NOMO-1 (cell line): Measurements from ENCODE around the gene UFSP2.
"Not testable (repeated sequence)": the region's sequence is repeated elsewhere in the genome, so short reads cannot be mapped to it uniquely, and the experiment has no call there.

Source experiments
- DNase-seq, 2 experiments: peaks; one replicate each; lab custom pipeline; 2025; ENCODE audit not compliant: unreplicated experiment in 2 of 2; lab: John Stamatoyannopoulos, UW

Gene UFSP2

DNA sequence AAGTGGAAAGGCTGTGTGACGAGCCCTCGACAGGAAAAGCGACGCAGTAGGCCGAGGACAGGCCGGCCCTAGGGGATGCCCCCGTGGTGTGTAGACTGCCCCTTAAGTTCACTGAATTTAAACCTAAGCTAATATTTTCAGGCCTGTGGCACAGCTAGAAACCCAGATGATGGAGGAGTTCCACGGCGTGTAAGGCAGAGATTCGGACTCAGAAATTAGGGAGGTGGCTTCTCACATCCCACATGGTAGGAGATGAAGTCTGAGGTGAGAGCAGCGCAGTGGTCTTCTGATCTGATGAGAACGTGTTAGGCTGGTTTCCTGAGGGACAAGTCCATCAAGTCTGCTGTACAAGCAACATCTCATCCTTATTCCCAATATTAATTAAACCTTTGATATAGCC is 37.8 kb downstream of the UFSP2 start:
- no peak for DNase-seq

GRCh38 chr4:185384930-185385331 is 40.8 kb downstream of the UFSP2 start:
- peak; percentile 21 to 29 for DNase-seq

- no peak for DNase-seq
Measured at GRCh38 chr4:185384061-185384460, 41.7 kb downstream of the UFSP2 start.

GRCh38 chr4:185383451-185383850 is 42.3 kb downstream of the UFSP2 start:
- no peak for DNase-seq

GRCh38 chr4:185382754-185383153 is 43.0 kb downstream of the UFSP2 start:
- DNase-seq: no peak

DNA sequence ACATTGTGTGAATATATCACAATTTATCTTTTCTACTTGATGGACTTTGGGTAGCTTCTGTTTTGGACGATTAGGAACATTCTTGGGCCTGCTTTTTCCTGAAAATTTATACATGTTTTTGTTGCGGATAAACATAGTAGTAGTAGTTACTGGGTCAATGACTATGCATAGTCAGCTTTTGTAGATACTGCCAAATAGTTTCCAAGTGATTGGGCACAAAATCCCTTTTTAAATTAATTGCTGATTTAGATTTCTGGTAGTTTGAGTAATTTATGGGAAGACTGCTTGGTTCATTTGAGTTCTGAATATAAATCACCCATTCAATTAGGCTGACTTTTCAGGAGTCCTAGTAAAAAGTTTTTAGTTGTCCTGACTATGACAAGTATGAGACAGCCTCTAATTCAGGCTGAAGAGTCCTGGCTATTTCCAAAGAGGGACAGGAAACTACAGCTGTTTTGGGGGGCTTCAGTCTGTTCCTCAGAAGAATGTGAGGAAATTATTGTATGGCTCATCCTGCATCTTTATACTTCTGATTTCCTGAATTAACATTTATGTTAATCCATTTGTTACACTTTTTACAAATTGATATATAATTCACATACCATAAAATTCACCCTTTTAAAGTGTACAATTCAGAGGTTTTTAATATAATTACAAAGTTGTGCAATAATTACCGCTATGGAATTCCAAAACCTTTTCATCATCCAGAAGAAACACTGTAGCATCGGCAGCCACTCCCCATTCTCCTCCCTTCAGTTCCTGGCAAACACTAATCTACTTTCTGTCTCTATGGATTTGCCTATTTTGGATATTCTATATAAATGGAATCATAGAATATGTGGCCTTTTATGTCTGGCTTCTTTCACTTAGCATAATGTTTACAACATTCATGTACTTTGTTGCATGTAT is 44.2 kb downstream of the UFSP2 start:
- no peak for DNase-seq

- no peak for DNase-seq
Measured at GRCh38 chr4:185380320-185380719, 45.4 kb downstream of the UFSP2 start.

- DNase-seq: no peak
Measured at GRCh38 chr4:185379326-185380295, 46.2 kb downstream of the UFSP2 start.

- DNase-seq: no peak
Measured at GRCh38 chr4:185378264-185378663, 47.5 kb downstream of the UFSP2 start.

- DNase-seq: no peak
Measured at GRCh38 chr4:185374573-185374972, 51.2 kb downstream of the UFSP2 start.

GRCh38 chr4:185374027-185374426 is 51.7 kb downstream of the UFSP2 start:
- no peak for DNase-seq

DNA sequence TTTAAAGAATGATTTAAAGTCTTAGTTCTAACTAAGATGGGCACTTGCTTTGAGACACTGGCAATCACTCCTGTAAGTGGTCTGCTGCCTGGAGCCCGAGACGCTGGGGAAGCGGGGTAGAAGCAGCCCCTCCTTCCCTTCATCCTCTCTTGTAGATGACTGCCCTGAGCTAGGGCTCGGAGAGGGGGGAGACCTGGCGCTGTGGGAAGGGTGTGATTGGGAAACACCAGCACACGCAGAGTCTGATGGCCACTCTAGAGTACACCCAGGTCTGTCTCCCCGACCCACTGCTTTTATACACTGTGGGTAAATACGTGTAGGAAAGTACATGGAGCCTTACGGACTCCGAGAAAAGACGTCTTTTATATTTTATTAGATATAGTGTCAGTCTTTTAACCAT is 54.1 kb downstream of the UFSP2 start:
- DNase-seq: no peak

DNA sequence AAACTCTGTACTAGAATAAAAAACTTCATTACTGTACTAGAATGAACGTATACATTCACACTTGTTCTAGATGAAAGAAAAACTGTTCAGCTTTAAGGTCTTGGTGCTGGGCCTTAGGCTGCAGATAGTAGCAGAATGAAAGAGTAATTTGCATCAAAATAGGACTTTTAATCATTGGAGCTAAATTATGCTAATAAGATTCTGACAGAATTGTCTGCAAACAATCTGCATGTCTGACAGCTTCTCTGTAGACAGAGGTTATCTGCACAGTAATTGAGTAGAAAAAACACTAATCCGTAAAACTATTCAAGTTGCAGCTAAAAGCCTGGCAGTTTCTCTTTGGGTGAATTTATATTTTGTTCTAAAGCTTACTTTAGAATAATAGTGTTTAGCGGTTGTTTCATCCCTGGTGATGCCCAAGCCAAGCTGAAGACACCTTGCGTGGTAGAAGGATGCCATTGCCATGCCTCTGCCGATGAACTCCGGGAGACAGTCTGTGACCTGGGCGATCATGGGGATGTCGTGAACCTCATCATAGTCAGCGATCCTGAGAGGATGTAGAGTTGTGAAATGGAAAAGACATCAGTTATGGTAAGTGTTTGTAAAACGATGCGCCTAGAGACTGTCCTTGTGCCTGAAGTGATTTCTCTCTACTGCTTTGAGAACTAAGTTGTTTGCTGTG is 55.4 kb downstream of the UFSP2 start:
- no peak for DNase-seq

DNA sequence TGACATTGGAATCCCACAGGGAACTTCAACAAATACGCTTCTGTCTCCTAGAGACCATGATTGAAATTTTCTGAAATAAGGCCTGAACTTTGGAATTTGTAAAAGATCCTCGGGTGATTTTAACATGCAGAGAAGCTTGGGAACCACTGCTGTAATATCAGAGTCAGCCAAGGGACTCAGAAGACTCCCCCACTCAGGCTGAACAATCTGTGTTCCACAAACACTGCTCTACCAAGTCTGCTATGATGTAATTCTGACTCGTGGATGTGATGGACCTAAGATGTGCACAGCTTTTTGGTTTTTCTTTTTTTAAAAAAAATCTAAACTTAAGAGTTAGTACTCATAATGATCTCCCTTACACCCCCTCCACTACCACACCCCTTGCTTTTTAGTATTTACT is 56.0 kb downstream of the UFSP2 start:
- no peak for DNase-seq

DNA sequence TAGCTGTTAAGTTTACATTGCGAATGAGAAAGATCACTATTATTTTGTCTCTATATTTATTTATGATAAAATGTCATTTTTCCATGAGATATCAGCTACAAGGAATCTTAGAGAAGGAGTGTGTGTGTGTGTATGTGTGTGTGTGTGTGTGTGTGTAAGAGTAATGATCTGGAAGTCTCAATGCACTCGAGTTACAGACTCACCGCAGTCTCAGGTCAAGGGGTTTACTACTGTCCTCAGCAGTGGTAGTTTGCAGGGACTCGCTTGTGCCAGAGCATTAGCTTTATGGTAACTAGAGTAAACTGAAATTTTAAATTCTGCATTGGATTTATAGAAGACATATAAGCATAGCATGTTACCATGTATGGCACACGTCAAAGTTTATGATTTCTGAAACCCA is 60.9 kb downstream of the UFSP2 start:
- no peak for DNase-seq

GRCh38 chr4:185363251-185363650 is 62.5 kb downstream of the UFSP2 start:
- no peak for DNase-seq

- not testable (repeated sequence) for DNase-seq
Measured at GRCh38 chr4:185362570-185362969, 63.2 kb downstream of the UFSP2 start.

GRCh38 chr4:185361872-185362271 is 63.9 kb downstream of the UFSP2 start:
- DNase-seq: no peak

- DNase-seq: no peak
Measured at GRCh38 chr4:185359767-185360446, 65.9 kb downstream of the UFSP2 start.

- no peak for DNase-seq
Measured at GRCh38 chr4:185358959-185359358, 66.8 kb downstream of the UFSP2 start.
